Thymus (tissue), 11 donors: ENCODE measurements around the gene ADAMTSL1. TPM values are rescaled to one million over a fixed set of nuclear protein-coding genes. Genes with fewer than 3 reads are reported as not detected.

Experiments used
- DNase-seq, 9 donors: peaks; one replicate each; pipeline ENCODE4 v3.0.0-alpha.2; 2013; ENCODE audit warnings: low spot score in 9 of 9, low read depth in 6 of 9, missing footprints in 1 of 9
- H3K27ac ChIP-seq, 2 donors: one replicate each; pipeline ENCODE4 v1.5.1; 2013; ENCODE audit warnings: control low read depth in 1 of 2, low read depth in 1 of 2, low read length in 1 of 2, mild to moderate bottlenecking in 1 of 2, moderate library complexity in 1 of 2
- H3K27me3 ChIP-seq, 2 donors: one replicate each; pipeline ENCODE4 v1.5.1; 2013; ENCODE audit warnings: low read length in 1 of 2; ENCODE audit not compliant: control insufficient read depth in 2 of 2, insufficient read depth in 1 of 2
- H3K36me3 ChIP-seq, 2 donors: one replicate each; pipeline ENCODE4 v1.5.1; 2013; ENCODE audit warnings: low read length in 1 of 2, mild to moderate bottlenecking in 1 of 2, moderate library complexity in 1 of 2; ENCODE audit not compliant: control insufficient read depth in 2 of 2, insufficient read depth in 2 of 2
- H3K4me1 ChIP-seq, 2 donors: one replicate each; pipeline ENCODE4 v1.5.1; 2013; ENCODE audit warnings: low read length in 2 of 2; ENCODE audit not compliant: control insufficient read depth in 2 of 2, insufficient read depth in 2 of 2
- H3K4me3 ChIP-seq, 2 donors: one replicate each; pipeline ENCODE4 v1.5.1; 2013; ENCODE audit warnings: low read length in 2 of 2, control low read depth in 1 of 2, mild to moderate bottlenecking in 1 of 2
- H3K9me3 ChIP-seq, 2 donors: one replicate each; pipeline ENCODE4 v1.5.1; 2013; ENCODE audit warnings: low read length in 1 of 2, mild to moderate bottlenecking in 1 of 2; ENCODE audit not compliant: control insufficient read depth in 2 of 2, insufficient read depth in 1 of 2
- WGBS: extraction: QIAGEN DNeasy Blood & Tissue Kit; methylation state at CpG from one replicate; pipeline ENCODE4 v1.1.7; 2013; 5-methylcytosine and 5-hydroxymethylcytosine counted together
- polyA plus RNA-seq: library from polyadenylated mRNA; stranded (reverse); fragments of 200-250 nt; gene quantifications from one replicate; pipeline ENCODE4 v1.2.3, GENCODE V29; 2013
- total RNA-seq: library from RNA; stranded (reverse); fragments of 120-200 nt; gene quantifications from one replicate; pipeline ENCODE4 v1.2.4, GENCODE V29; 2013
- donor health status: healthy.

ADAMTSL1 gene
- total and polyA plus RNA-seq, 2 donors = 0.34 to 2.3 TPM

GRCh38 chr9:18459962-18460584 is 13.9 kb upstream of the ADAMTSL1 start:
- no peak for DNase-seq
- Histone ChIP-seq H3K36me3 (no peaks in the 10 kb centered on the region), H3K9me3 (no peaks in the 10 kb centered on the region), H3K27ac (no peak overlapping the region), H3K4me3 (no peak overlapping the region), H3K27me3 (no peaks in the 10 kb centered on the region), H3K4me1 (no peaks in the 10 kb centered on the region)
- WGBS = 91% methylated on average over 7 of the region's 7 CpGs

DNA sequence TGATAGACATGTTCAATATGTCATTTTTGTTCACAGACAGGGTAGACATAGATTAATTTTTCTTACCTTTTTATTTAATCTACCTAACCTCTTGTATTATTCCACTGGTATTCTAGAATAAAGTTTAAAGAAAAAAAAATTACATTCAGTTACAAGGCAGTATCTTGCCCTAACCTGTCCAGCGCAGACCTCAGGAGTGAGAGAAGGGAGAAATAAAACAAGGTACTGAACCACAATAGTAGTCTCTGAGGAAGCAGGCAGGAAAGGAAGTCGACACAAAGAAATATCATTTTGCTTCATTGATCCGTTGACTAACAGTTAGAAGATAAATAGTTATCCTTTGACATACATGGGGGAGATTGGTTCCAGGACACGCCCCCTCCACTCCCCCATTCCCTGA is 12.5 kb upstream of the ADAMTSL1 start:
- Histone ChIP-seq H3K36me3 (no peaks in the 10 kb centered on the region), H3K4me3 (no peak overlapping the region), H3K27me3 (no peaks in the 10 kb centered on the region), H3K9me3 (no peaks in the 10 kb centered on the region), H3K27ac (no peak overlapping the region), H3K4me1 (no peaks in the 10 kb centered on the region)
- DNase-seq = no peak
- WGBS = 79% methylated on average over 4 of the region's 4 CpGs

GRCh38 chr9:18463991-18464390 is 10.0 kb upstream of the ADAMTSL1 start:
- no peaks in the 10 kb centered on the region for H3K9me3 ChIP-seq
- H3K4me1 ChIP-seq = no peaks in the 10 kb centered on the region
- no peaks in the 10 kb centered on the region for H3K27me3 ChIP-seq
- H3K36me3 ChIP-seq = no peaks in the 10 kb centered on the region
- H3K27ac ChIP-seq = no peak overlapping the region
- DNase-seq = no peak
- H3K4me3 ChIP-seq = no peak overlapping the region

- Histone ChIP-seq H3K9me3 (no peaks in the 10 kb centered on the region), H3K27me3 (no peaks in the 10 kb centered on the region), H3K4me1 (no peaks in the 10 kb centered on the region), H3K4me3 (no peak overlapping the region), H3K36me3 (no peaks in the 10 kb centered on the region), H3K27ac (no peak overlapping the region)
- 90% methylated on average over 4 of the region's 4 CpGs for WGBS
- no peak for DNase-seq
Observed at GRCh38 chr9:18466101-18466500, 7.9 kb upstream of the ADAMTSL1 start.

- Histone ChIP-seq H3K27ac (no peak overlapping the region), H3K4me1 (no peaks in the 10 kb centered on the region), H3K27me3 (peaks cover 0 to under 1% of the 10 kb centered on the region in 2 donors), H3K36me3 (no peaks in the 10 kb centered on the region), H3K9me3 (no peaks in the 10 kb centered on the region), H3K4me3 (no peak overlapping the region)
- WGBS = 71% methylated on average over 1 of the region's 1 CpG
- no peak for DNase-seq
Observed at GRCh38 chr9:18467696-18468095, 6.3 kb upstream of the ADAMTSL1 start.

GRCh38 chr9:18472435-18472834 is 1.5 kb upstream of the ADAMTSL1 start:
- Histone ChIP-seq H3K27ac (no peak overlapping the region), H3K9me3 (no peaks in the 10 kb centered on the region), H3K4me1 (no peaks in the 10 kb centered on the region), H3K27me3 (peaks cover 0 to 11% of the 10 kb centered on the region in 2 donors), H3K36me3 (no peaks in the 10 kb centered on the region), H3K4me3 (no peak overlapping the region)
- 81% methylated on average over 3 of the region's 3 CpGs for WGBS
- DNase-seq = no peak

DNA sequence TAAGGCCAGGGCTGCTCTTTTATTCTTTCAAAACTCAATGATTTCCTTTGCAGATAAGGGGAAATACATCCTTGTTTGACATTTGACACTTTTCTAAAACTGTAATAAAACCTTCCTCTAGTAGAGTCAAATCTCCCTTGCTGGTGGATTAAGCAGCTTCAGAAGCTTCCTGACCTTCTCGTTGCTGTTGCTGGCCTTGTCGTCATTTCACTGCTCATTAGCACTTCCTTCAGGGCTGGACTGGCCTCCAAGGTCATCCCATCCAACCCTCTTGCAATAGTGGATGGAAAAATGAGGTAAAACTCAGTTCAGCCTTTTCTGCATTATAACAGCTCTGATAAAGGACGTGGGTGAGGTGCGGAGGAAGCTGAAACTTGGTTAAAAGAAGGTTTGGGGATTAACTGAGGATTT is 1.1 kb upstream of the ADAMTSL1 start:
- no peaks in the 10 kb centered on the region for H3K9me3 ChIP-seq
- 92% methylated on average over 4 of the region's 4 CpGs for WGBS
- H3K36me3 ChIP-seq = no peaks in the 10 kb centered on the region
- H3K27ac ChIP-seq = no peak overlapping the region
- no peak overlapping the region for H3K4me3 ChIP-seq
- H3K4me1 ChIP-seq = no peaks in the 10 kb centered on the region
- peaks cover 0 to 11% of the 10 kb centered on the region in 2 donors for H3K27me3 ChIP-seq
- no peak for DNase-seq

DNA sequence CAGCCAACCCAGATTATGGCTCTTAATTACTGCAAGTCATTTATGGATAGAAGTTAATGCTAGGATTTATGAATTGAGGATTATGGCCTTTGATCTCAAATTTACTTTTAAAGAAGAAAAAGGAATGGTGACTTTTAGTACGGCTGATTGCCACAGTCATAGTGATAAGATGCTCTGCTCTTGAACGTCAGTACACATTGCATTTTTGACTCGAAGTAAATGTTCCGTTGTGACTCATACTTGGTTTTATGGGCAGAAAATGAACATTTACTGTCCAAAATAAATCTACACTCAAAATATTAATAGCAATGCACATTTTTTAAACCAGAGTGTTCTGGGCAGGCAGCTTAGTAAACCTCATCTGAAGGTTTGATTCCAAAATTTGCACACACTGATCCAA is 830 bp downstream of the ADAMTSL1 start:
- H3K4me1 ChIP-seq = no peaks in the 10 kb centered on the region
- H3K27ac ChIP-seq = no peak overlapping the region
- 92% methylated on average over 4 of the region's 4 CpGs for WGBS
- H3K36me3 ChIP-seq = no peaks in the 10 kb centered on the region
- no peaks in the 10 kb centered on the region for H3K9me3 ChIP-seq
- no peak for DNase-seq
- H3K27me3 ChIP-seq = peaks cover 0 to 11% of the 10 kb centered on the region in 2 donors
- no peak overlapping the region for H3K4me3 ChIP-seq

DNA sequence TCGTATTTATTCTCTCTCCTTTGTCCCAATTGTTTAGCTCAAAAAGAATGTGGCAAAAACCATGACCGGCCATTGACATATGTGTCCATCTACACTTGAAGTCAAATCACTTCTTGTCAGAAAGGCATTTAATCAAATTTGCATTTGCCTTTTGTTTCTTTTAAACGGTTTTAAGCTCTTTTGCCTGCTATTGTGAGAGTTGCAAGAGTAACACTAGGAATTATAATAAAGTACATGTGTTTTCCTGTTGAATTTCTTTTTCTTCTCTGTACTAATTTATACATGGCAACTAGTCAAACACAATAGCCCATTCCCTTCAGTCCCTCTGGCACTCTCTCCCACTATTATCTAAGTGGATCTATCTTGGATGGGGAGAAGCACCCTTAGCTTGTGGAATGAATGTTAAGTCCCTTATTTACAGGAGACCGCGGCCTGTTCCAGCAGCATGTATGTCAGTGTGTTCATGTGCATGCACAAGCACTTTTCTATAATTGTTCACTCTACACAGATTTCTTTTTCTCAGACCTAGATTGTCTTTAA is 3.2 kb downstream of the ADAMTSL1 start:
- DNase-seq = no peak
- Histone ChIP-seq H3K36me3 (no peaks in the 10 kb centered on the region), H3K4me3 (no peak overlapping the region), H3K9me3 (no peaks in the 10 kb centered on the region), H3K27me3 (peaks cover 0 to 11% of the 10 kb centered on the region in 2 donors), H3K27ac (no peak overlapping the region), H3K4me1 (no peaks in the 10 kb centered on the region)
- 89% methylated on average over 5 of the region's 5 CpGs for WGBS
